H54 (cell line): Measurements from ENCODE around the gene OPCML.

Experiments used
- DNase-seq: peaks from one replicate; pipeline ENCODE4 v3.0.0; 2011; ENCODE audit warnings: low spot score, mixed read lengths; ENCODE audit not compliant: insufficient read length
- FAIRE-seq: peaks from 3 replicates; lab custom pipeline; 2011; peaks lifted over from hg19 to GRCh38; lab: Jason Lieb, UNC
- POLR2A ChIP-seq: IDR thresholded peaks from 2 replicates; pipeline ENCODE4 v1.6.1; 2011; ENCODE audit warnings: low read depth, mild to moderate bottlenecking, low read length

Gene OPCML

GRCh38 chr11:132858223-132858622, 674.1 kb downstream of the OPCML start:
- TF ChIP-seq POLR2A, result no peak
- DNase-seq (no peak), FAIRE-seq (no peak)

GRCh38 chr11:132856032-132856431, 676.3 kb downstream of the OPCML start:
- no peak for FAIRE-seq
- TF ChIP-seq POLR2A, result no peak
- DNase-seq, result no peak

GRCh38 chr11:132855516-132855915, 676.8 kb downstream of the OPCML start:
- no peak for DNase-seq
- no peak for TF ChIP-seq POLR2A

GRCh38 chr11:132853886-132854285, 678.4 kb downstream of the OPCML start:
- TF ChIP-seq POLR2A, result no peak
- no peak for FAIRE-seq

More at GRCh38 chr11:132855516-132855915, 676.8 kb downstream of the OPCML start:
- FAIRE-seq, result no peak

GRCh38 chr11:132852361-132852760, 679.9 kb downstream of the OPCML start:
- DNase-seq, result no peak
- FAIRE-seq, result no peak

More at GRCh38 chr11:132853886-132854285, 678.4 kb downstream of the OPCML start:
- no peak for DNase-seq

GRCh38 chr11:132851247-132851646, 681.1 kb downstream of the OPCML start:
- TF ChIP-seq POLR2A, result no peak
- FAIRE-seq, result no peak
- no peak for DNase-seq

More at GRCh38 chr11:132852361-132852760, 679.9 kb downstream of the OPCML start:
- TF ChIP-seq POLR2A, result no peak

- FAIRE-seq (no peak), DNase-seq (no peak)
- no peak for TF ChIP-seq POLR2A
Observed at GRCh38 chr11:132850266-132850665, 682.0 kb downstream of the OPCML start.

GRCh38 chr11:132848336-132848735, 684.0 kb downstream of the OPCML start:
- no peak for FAIRE-seq
- no peak for DNase-seq
- TF ChIP-seq POLR2A, result no peak

- DNase-seq (no peak), FAIRE-seq (no peak)
- no peak for TF ChIP-seq POLR2A
Observed at GRCh38 chr11:132846075-132846474, 686.2 kb downstream of the OPCML start.

GRCh38 chr11:132844956-132845696, 687.2 kb downstream of the OPCML start:
- no peak for TF ChIP-seq POLR2A
- peak; percentile 33 for FAIRE-seq
- DNase-seq, result peak; percentile 4

- TF ChIP-seq POLR2A, result no peak
- FAIRE-seq (no peak), DNase-seq (no peak)
Observed at GRCh38 chr11:132840660-132841059, 691.6 kb downstream of the OPCML start.

GRCh38 chr11:132840191-132840590, 692.1 kb downstream of the OPCML start:
- DNase-seq (no peak), FAIRE-seq (no peak)
- TF ChIP-seq POLR2A, result no peak

GRCh38 chr11:132839236-132839945, 692.9 kb downstream of the OPCML start:
- FAIRE-seq (no peak), DNase-seq (no peak)
- TF ChIP-seq POLR2A, result no peak

GRCh38 chr11:132838627-132839026, 693.7 kb downstream of the OPCML start:
- DNase-seq (peak; percentile 13), FAIRE-seq (no peak)
- no peak for TF ChIP-seq POLR2A
